Keratinocyte (primary cell): ENCODE data around the gene COL25A1. TPM values are rescaled to one million over a fixed set of nuclear protein-coding genes. Genes with fewer than 3 reads are reported as not detected.
"Not testable (repeated sequence)": the region's sequence is repeated elsewhere in the genome, so short reads cannot be mapped to it uniquely, and the experiment has no call there.

Experiments
- DNase-seq: peaks from one replicate; pipeline ENCODE4 v3.0.0-alpha.2; 2011; ENCODE audit warnings: low read depth, missing footprints, low spot score
- FAIRE-seq: peaks from 2 replicates; lab custom pipeline; 2011; peaks lifted over from hg19 to GRCh38; lab: Jason Lieb, UNC
- H2AFZ ChIP-seq: 2 replicates; pipeline ENCODE4 v1.6.0; 2012; ENCODE audit warnings: low read length, control low read depth, inconsistent platforms; ENCODE audit not compliant: control insufficient read depth
- H3K27ac ChIP-seq: 2 replicates; pipeline ENCODE4 v1.5.1; 2011; ENCODE audit warnings: low read length; ENCODE audit not compliant: control insufficient read depth, insufficient read depth
- H3K27me3 ChIP-seq: 3 replicates; pipeline ENCODE4 v1.6.0; 2011; ENCODE audit warnings: low read length; ENCODE audit not compliant: control insufficient read depth, insufficient read depth; ENCODE audit errors: extremely low read depth
- H3K36me3 ChIP-seq, 2 experiments: 2 replicates in 1 of 2; 3 replicates in 1 of 2; pipeline ENCODE4 v1.5.1; 2011; ENCODE audit warnings: low read length in 2 of 2, mild to moderate bottlenecking in 1 of 2; ENCODE audit not compliant: control insufficient read depth in 2 of 2, insufficient read depth in 2 of 2; ENCODE audit errors: extremely low read depth in 1 of 2
- H3K4me1 ChIP-seq: 3 replicates; pipeline ENCODE4 v1.5.1; 2011; ENCODE audit warnings: low read length; ENCODE audit not compliant: control insufficient read depth, insufficient read depth; ENCODE audit errors: extremely low read depth
- H3K4me2 ChIP-seq: 3 replicates; pipeline ENCODE4 v1.6.0; 2011; ENCODE audit warnings: low read depth, low read length; ENCODE audit not compliant: control insufficient read depth, insufficient read depth; ENCODE audit errors: extremely low read depth
- H3K4me3 ChIP-seq, 3 experiments: fragments of 200-600 bp in 1 of 3; sonication (generic) in 1 of 3; 2 replicates in 2 of 3; 3 replicates in 1 of 3; pipeline ENCODE4 v1.5.1; 2011 to 2016; ENCODE audit warnings: low read length in 3 of 3, mild to moderate bottlenecking in 3 of 3, control low read depth in 2 of 3, inconsistent platforms in 1 of 3, low read depth in 1 of 3, mixed read lengths in 1 of 3, mixed run types in 1 of 3, moderate library complexity in 1 of 3; ENCODE audit not compliant: control insufficient read depth in 2 of 3, insufficient read depth in 2 of 3; ENCODE audit errors: extremely low read depth in 1 of 3
- H3K79me2 ChIP-seq: 2 replicates; pipeline ENCODE4 v1.6.0; 2012; ENCODE audit warnings: low read length; ENCODE audit not compliant: control insufficient read depth, insufficient read depth
- H3K9ac ChIP-seq: 3 replicates; pipeline ENCODE4 v1.6.0; 2011; ENCODE audit warnings: low read length; ENCODE audit not compliant: control insufficient read depth, insufficient read depth; ENCODE audit errors: extremely low read depth
- H3K9me1 ChIP-seq: 3 replicates; pipeline ENCODE4 v1.6.0; 2011; ENCODE audit warnings: low read length; ENCODE audit not compliant: control insufficient read depth, insufficient read depth; ENCODE audit errors: extremely low read depth
- H3K9me3 ChIP-seq: 2 replicates; pipeline ENCODE4 v1.5.1; 2012; ENCODE audit warnings: low read depth, low read length; ENCODE audit not compliant: control insufficient read depth
- H4K20me1 ChIP-seq: 3 replicates; pipeline ENCODE4 v1.6.0; 2011; ENCODE audit warnings: low read length; ENCODE audit not compliant: control insufficient read depth, insufficient read depth; ENCODE audit errors: extremely low read depth
- CTCF ChIP-seq, 3 experiments: IDR thresholded peaks in 1 of 3; conservative IDR thresholded peaks in 1 of 3; optimal IDR thresholded peaks in 1 of 3; 2 replicates in 2 of 3; 3 replicates in 1 of 3; pipeline versions ENCODE3 to v1.5.1; 2011; ENCODE audit warnings: low read length in 3 of 3, mild to moderate bottlenecking in 3 of 3, moderate library complexity in 2 of 3, control low read depth in 1 of 3, inconsistent platforms in 1 of 3; ENCODE audit not compliant: insufficient read depth in 2 of 3; ENCODE audit errors: extremely low read depth in 1 of 3
- EZH2 ChIP-seq: IDR thresholded peaks from one replicate; pipeline ENCODE4 v1.6.1; 2012; ENCODE audit warnings: inconsistent platforms, mild to moderate bottlenecking, low read length, moderate library complexity
- dilution Hi-C: fragments of 300-500 bp; cut with MboI; formaldehyde crosslinking; loops from one replicate; pipeline ENCODE4 v1.7.0; 2020; ENCODE audit warnings: low sequenced_read_pairs; ENCODE audit not compliant: extremely low pct_ligation_motif_present
- polyA plus RNA-seq, 5 experiments: library from polyadenylated mRNA; depleted of rRNA in 3 of 5; stranded (reverse) in 3 of 5; stranded (forward) in 1 of 5; unstranded in 1 of 5; fragments of >200 nt; gene quantifications; 1 replicate in 1 of 5; 2 replicates in 3 of 5; 3 replicates in 1 of 5; pipeline versions ENCODE4 v1.2.1 to v1.2.3, GENCODE V29; 2011 to 2012; ENCODE audit warnings: missing spikeins in 2 of 5, low read depth in 1 of 5, low replicate concordance in 1 of 5

COL25A1 gene
- polyA plus RNA-seq, 1 donor (not counting 4 experiments of a cell fraction or from before 2014, with no cell fraction given), result not detected

GRCh38 chr4:109077505-109077904 is 225.0 kb downstream of the COL25A1 start:
- Histone ChIP-seq H2AFZ (no peak overlapping the region), H3K4me3 (no peak overlapping the region), H3K4me1 (no peaks in the 10 kb centered on the region), H3K9ac (no peak overlapping the region), H3K27me3 (no peaks in the 10 kb centered on the region), H3K27ac (no peak overlapping the region), H4K20me1 (no peaks in the 10 kb centered on the region), H3K36me3 (no peaks in the 10 kb centered on the region), H3K9me3 (no peaks in the 10 kb centered on the region), H3K79me2 (no peaks in the 10 kb centered on the region), H3K4me2 (no peak overlapping the region), H3K9me1 (no peaks in the 10 kb centered on the region)
- DNase-seq (no peak), FAIRE-seq (no peak)
- dilution Hi-C loops, result no loop called here
- TF ChIP-seq EZH2 (no peak), CTCF (optimal IDR thresholded peaks at IDR 0.05 in 1 of 3, IDR thresholded peaks at IDR 0.05 in 1 of 3, conservative IDR thresholded peaks at IDR 0.05 in 1 of 3; ENCODE audit: extremely low read depth in 1 of 3, insufficient read depth in 2 of 3, low read length in 3 of 3) (no peak)

DNA sequence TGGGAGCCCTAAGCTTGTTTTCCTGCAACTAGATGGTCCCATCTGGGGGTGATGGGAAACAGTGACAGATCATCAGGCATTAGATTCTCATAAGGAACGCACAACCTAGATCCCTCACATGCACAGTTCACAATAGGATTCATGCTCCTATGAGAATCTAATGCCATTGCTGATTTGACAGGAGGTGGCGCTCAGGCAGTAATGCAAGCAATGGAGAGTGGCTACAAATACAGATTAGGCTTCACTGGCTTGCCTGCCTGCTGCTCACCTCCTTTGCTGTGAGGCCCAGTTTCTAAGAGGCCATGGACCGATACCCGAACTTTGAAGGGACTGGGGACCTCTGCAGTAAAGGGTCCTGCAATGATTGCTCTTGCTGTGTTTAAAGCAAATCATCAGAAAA is 225.7 kb downstream of the COL25A1 start:
- not testable (repeated sequence) for H3K79me2 ChIP-seq
- TF ChIP-seq CTCF (optimal IDR thresholded peaks at IDR 0.05 in 1 of 3, IDR thresholded peaks at IDR 0.05 in 1 of 3, conservative IDR thresholded peaks at IDR 0.05 in 1 of 3; ENCODE audit: extremely low read depth in 1 of 3, insufficient read depth in 2 of 3, low read length in 3 of 3), result peak in 1 of 3 experiments; percentile 17

More for the DNA sequence above, 225.7 kb downstream of the COL25A1 start:
- H2AFZ ChIP-seq, H3K4me1 ChIP-seq, H3K4me3 ChIP-seq, H3K27ac ChIP-seq, dilution Hi-C loops, H3K9me3 ChIP-seq, H3K36me3 ChIP-seq, H3K9ac ChIP-seq, DNase-seq, H3K27me3 ChIP-seq, H3K9me1 ChIP-seq, H3K4me2 ChIP-seq, H4K20me1 ChIP-seq, FAIRE-seq: not testable (repeated sequence)
